Measurements from ENCODE around the gene CYP19A1. TPM values are rescaled to one million over a fixed set of nuclear protein-coding genes. Genes with fewer than 3 reads are reported as not detected.

CYP19A1 gene
- total and polyA plus RNA-seq, 4 donors, result 0.03 to 124 (median 0.50) TPM; not detected in 1

- WGBS, result 72% methylated on average over 9 of the region's 9 CpGs
- Histone ChIP-seq H3K9me3 (ENCODE audit: control insufficient read depth in 4 of 4, low read length in 3 of 4) (no peaks in the 10 kb centered on the region), H3K36me3 (ENCODE audit: control insufficient read depth in 4 of 4, insufficient read depth in 3 of 4, low read depth in 1 of 4, low read length in 3 of 4) (no peaks in the 10 kb centered on the region), H3K4me1 (ENCODE audit: control insufficient read depth in 4 of 4, insufficient read depth in 4 of 4, low read length in 3 of 4) (peaks cover 0 to 3% (median 0%) of the 10 kb centered on the region in 4 donors), H3K4me3 (ENCODE audit: low read depth in 1 of 3, low read length in 3 of 3) (no peak overlapping the region), H3K27ac (ENCODE audit: low read depth in 1 of 2, low read length in 2 of 2) (no peak overlapping the region), H3K9ac (ENCODE audit: low read depth in 1 of 2, low read length in 2 of 2) (no peak overlapping the region), H3K27me3 (ENCODE audit: control insufficient read depth in 4 of 4, insufficient read depth in 4 of 4, low read length in 3 of 4) (peaks cover 0 to 2% (median under 1%) of the 10 kb centered on the region in 4 donors)
- no peak for TF ChIP-seq MAX (IDR thresholded peaks at IDR 0.05)
- no peak for TF ChIP-seq FOXA1 (IDR thresholded peaks at IDR 0.05)
- no peak for TF ChIP-seq GABPA (IDR thresholded peaks at IDR 0.05 in 1 of 2, conservative IDR thresholded peaks at IDR 0.05 in 1 of 2)
- no peak for TF ChIP-seq JUND (IDR thresholded peaks at IDR 0.05)
- TF ChIP-seq HNF4G (IDR thresholded peaks at IDR 0.05), result no peak
- no peak for DNase-seq (ENCODE audit: low spot score)
Measured at GRCh38 chr15:51163843-51164242, 174.6 kb downstream of the CYP19A1 start.

- Histone ChIP-seq H3K4me3 (ENCODE audit: low read depth in 1 of 3, low read length in 3 of 3) (no peak overlapping the region), H3K9ac (ENCODE audit: low read depth in 1 of 2, low read length in 2 of 2) (no peak overlapping the region), H3K4me1 (ENCODE audit: control insufficient read depth in 4 of 4, insufficient read depth in 4 of 4, low read length in 3 of 4) (peaks cover 0 to 3% (median 0%) of the 10 kb centered on the region in 4 donors), H3K27me3 (ENCODE audit: control insufficient read depth in 4 of 4, insufficient read depth in 4 of 4, low read length in 3 of 4) (peaks cover 0 to 2% (median under 1%) of the 10 kb centered on the region in 4 donors), H3K36me3 (ENCODE audit: control insufficient read depth in 4 of 4, insufficient read depth in 3 of 4, low read depth in 1 of 4, low read length in 3 of 4) (no peaks in the 10 kb centered on the region), H3K9me3 (ENCODE audit: control insufficient read depth in 4 of 4, low read length in 3 of 4) (no peaks in the 10 kb centered on the region), H3K27ac (ENCODE audit: low read depth in 1 of 2, low read length in 2 of 2) (no peak overlapping the region)
- TF ChIP-seq RAD21 (IDR thresholded peaks at IDR 0.05), result peak; percentile 95
- peak in 1 of 2 donors; percentile 33 for TF ChIP-seq JUND (IDR thresholded peaks at IDR 0.05)
- TF ChIP-seq, protein P1, sequence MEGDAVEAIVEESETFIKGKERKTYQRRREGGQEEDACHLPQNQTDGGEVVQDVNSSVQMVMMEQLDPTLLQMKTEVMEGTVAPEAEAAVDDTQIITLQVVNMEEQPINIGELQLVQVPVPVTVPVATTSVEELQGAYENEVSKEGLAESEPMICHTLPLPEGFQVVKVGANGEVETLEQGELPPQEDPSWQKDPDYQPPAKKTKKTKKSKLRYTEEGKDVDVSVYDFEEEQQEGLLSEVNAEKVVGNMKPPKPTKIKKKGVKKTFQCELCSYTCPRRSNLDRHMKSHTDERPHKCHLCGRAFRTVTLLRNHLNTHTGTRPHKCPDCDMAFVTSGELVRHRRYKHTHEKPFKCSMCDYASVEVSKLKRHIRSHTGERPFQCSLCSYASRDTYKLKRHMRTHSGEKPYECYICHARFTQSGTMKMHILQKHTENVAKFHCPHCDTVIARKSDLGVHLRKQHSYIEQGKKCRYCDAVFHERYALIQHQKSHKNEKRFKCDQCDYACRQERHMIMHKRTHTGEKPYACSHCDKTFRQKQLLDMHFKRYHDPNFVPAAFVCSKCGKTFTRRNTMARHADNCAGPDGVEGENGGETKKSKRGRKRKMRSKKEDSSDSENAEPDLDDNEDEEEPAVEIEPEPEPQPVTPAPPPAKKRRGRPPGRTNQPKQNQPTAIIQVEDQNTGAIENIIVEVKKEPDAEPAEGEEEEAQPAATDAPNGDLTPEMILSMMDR (IDR thresholded peaks at IDR 0.05; ENCODE audit: low read depth, low read length, missing input control), result peak; percentile 92
- TF ChIP-seq HNF4G (IDR thresholded peaks at IDR 0.05), result no peak
- TF ChIP-seq TAF1 (conservative IDR thresholded peaks at IDR 0.05), result no peak
- DNase-seq (ENCODE audit: low spot score), result peak; percentile 70
- WGBS, result 7% methylated on average over 8 of the region's 8 CpGs
Measured at GRCh38 chr15:51162865-51163762, 175.3 kb downstream of the CYP19A1 start.

DNA sequence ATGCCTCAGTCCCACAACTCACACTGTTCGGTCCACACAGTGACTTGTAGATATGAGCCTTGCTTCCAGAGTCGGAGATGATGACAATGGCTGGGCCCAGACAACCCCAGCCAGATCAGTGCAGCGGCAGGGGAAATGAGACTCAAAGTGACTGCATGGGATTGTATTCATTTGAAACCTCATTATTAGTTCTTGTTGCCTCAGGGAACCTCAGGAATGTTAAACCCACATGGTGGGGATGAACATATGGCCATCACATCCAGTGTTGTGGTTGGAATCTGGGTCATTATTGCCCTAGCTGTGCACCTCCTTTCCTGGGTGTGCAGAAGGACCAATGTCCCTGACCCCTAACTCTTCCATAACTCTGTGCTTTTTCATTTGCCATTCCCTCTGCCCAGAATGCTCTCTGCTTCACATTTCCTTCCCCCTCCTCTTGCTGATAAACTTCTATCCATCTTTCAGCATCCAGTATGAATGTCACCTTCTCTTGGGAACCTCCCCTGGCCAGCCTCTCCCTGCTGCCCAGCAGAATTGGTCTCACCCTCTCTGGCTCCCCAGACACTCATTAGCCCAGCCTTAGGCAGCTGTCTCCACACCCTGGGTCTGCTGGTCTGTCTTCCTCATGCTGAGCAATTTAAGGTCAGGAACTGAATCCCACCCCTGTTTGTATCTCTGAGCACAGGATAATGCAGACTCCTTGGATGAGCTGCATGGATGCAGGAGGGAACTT is 176.7 kb downstream of the CYP19A1 start:
- no peak overlapping the region for H3K4me3 ChIP-seq (ENCODE audit: low read depth in 1 of 3, low read length in 3 of 3)
- H3K27ac ChIP-seq (ENCODE audit: low read depth in 1 of 2, low read length in 2 of 2), result no peak overlapping the region
- no peak for DNase-seq (ENCODE audit: low spot score)
- H3K9ac ChIP-seq (ENCODE audit: low read depth in 1 of 2, low read length in 2 of 2), result no peak overlapping the region
- peaks cover 0 to 3% (median 0%) of the 10 kb centered on the region in 4 donors for H3K4me1 ChIP-seq (ENCODE audit: control insufficient read depth in 4 of 4, insufficient read depth in 4 of 4, low read length in 3 of 4)
- no peaks in the 10 kb centered on the region for H3K9me3 ChIP-seq (ENCODE audit: control insufficient read depth in 4 of 4, low read length in 3 of 4)
- H3K27me3 ChIP-seq (ENCODE audit: control insufficient read depth in 4 of 4, insufficient read depth in 4 of 4, low read length in 3 of 4), result peaks cover 0 to 2% (median under 1%) of the 10 kb centered on the region in 4 donors
- 89% methylated on average over 3 of the region's 3 CpGs for WGBS
- H3K36me3 ChIP-seq (ENCODE audit: control insufficient read depth in 4 of 4, insufficient read depth in 3 of 4, low read depth in 1 of 4, low read length in 3 of 4), result no peaks in the 10 kb centered on the region
- TF ChIP-seq YY1 (IDR thresholded peaks at IDR 0.05), result no peak
- TF ChIP-seq, protein P1 (IDR thresholded peaks at IDR 0.05; ENCODE audit: low read depth, low read length, missing input control), result no peak
- TF ChIP-seq, protein P2, sequence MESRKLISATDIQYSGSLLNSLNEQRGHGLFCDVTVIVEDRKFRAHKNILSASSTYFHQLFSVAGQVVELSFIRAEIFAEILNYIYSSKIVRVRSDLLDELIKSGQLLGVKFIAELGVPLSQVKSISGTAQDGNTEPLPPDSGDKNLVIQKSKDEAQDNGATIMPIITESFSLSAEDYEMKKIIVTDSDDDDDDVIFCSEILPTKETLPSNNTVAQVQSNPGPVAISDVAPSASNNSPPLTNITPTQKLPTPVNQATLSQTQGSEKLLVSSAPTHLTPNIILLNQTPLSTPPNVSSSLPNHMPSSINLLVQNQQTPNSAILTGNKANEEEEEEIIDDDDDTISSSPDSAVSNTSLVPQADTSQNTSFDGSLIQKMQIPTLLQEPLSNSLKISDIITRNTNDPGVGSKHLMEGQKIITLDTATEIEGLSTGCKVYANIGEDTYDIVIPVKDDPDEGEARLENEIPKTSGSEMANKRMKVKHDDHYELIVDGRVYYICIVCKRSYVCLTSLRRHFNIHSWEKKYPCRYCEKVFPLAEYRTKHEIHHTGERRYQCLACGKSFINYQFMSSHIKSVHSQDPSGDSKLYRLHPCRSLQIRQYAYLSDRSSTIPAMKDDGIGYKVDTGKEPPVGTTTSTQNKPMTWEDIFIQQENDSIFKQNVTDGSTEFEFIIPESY (IDR thresholded peaks at IDR 0.05), result no peak
- TF ChIP-seq NR2F2 (IDR thresholded peaks at IDR 0.05), result no peak
- no peak for TF ChIP-seq TAF1 (conservative IDR thresholded peaks at IDR 0.05)
- no peak for TF ChIP-seq GABPA (IDR thresholded peaks at IDR 0.05 in 1 of 2, conservative IDR thresholded peaks at IDR 0.05 in 1 of 2)
- no peak for TF ChIP-seq ATF3 (IDR thresholded peaks at IDR 0.05)
- no peak for TF ChIP-seq RAD21 (IDR thresholded peaks at IDR 0.05)
- no peak for TF ChIP-seq SP1 (IDR thresholded peaks at IDR 0.05)
- TF ChIP-seq JUND (IDR thresholded peaks at IDR 0.05), result no peak
- TF ChIP-seq FOXA2 (IDR thresholded peaks at IDR 0.05), result no peak
